Activated T-cell treated with anti-CD3 and anti-CD28 coated beads, Interleukin-2, amount 50 U/mL, for 72 hours (primary cell): Measurements from ENCODE around the gene CHCHD3. TPM values are rescaled to one million over a fixed set of nuclear protein-coding genes. Genes with fewer than 3 reads are reported as not detected.

ENCODE experiments used
- ATAC-seq, 2 donors: fragments of 150-1000 bp; cut with Tn5 transposase; replicated peaks in 1 of 2; 2 replicates each; pipeline ENCODE4 v1.10.0; 2021; ENCODE audit warnings: moderate library complexity in 2 of 2, mild to moderate bottlenecking in 1 of 2
- DNase-seq, 2 donors: peaks; one replicate each; pipeline ENCODE4 v3.0.0; 2021 to 2022; ENCODE audit warnings: mixed read lengths in 1 of 2
- H3K27ac Mint-ChIP-seq: one replicate; pipeline ENCODE4 v1.8.0; 2022; ENCODE audit warnings: mild to moderate bottlenecking, moderate library complexity, mixed read lengths
- H3K27me3 Mint-ChIP-seq: one replicate; pipeline ENCODE4 v1.8.0; 2022; ENCODE audit warnings: low read depth, mixed read lengths
- H3K36me3 Mint-ChIP-seq, 2 donors: one replicate each; pipeline ENCODE4 v1.8.0; 2022; ENCODE audit warnings: mixed read lengths in 2 of 2, mild to moderate bottlenecking in 1 of 2; ENCODE audit not compliant: insufficient read depth in 2 of 2
- H3K4me1 Mint-ChIP-seq: one replicate; pipeline ENCODE4 v1.8.0; 2022; ENCODE audit warnings: low read depth, mixed read lengths
- H3K4me3 Mint-ChIP-seq, 2 donors: one replicate each; pipeline ENCODE4 v1.8.0; 2022; ENCODE audit warnings: mild to moderate bottlenecking in 2 of 2, mixed read lengths in 2 of 2, moderate library complexity in 2 of 2
- H3K9me3 Mint-ChIP-seq, 2 donors: one replicate each; pipeline ENCODE4 v1.8.0; 2022; ENCODE audit warnings: mixed read lengths in 2 of 2
- total RNA-seq, 2 donors: library from RNA; stranded (reverse); gene quantifications; one replicate each; pipeline ENCODE4 v1.2.3, GENCODE V29; 2022

Gene CHCHD3
- total RNA-seq, 2 donors from 2014 or later, result 59.3 to 75.5 TPM

DNA sequence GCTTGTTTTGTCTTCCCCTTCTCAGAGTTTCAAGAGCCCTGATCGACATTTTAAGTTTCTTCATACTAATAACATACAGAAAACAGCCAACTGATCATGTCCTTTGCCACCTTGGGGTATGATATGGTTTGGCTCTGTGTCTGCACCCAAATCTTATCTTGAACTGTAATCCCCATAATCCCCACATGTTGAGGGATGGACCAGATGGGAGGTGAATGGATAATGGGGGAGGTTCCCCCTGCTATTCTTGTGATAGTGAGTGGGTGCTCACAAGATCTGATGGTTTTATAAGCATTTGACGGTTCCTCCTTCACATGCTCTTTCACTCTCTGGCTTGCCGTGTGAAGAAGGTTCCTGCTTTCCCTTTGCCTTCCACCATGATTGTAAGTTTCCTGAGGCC, 190.3 kb downstream of the CHCHD3 start:
- no peaks in the 10 kb centered on the region for H3K4me1 Mint-ChIP-seq
- H3K4me3 Mint-ChIP-seq, result no peak overlapping the region
- DNase-seq, result no peak
- no peaks in the 10 kb centered on the region for H3K27me3 Mint-ChIP-seq
- peaks cover 1 to 2% of the 10 kb centered on the region in 2 donors for H3K9me3 Mint-ChIP-seq
- peaks cover 6% of the 10 kb centered on the region in 2 donors for H3K36me3 Mint-ChIP-seq
- ATAC-seq, result no peak
- H3K27ac Mint-ChIP-seq, result no peak overlapping the region

DNA sequence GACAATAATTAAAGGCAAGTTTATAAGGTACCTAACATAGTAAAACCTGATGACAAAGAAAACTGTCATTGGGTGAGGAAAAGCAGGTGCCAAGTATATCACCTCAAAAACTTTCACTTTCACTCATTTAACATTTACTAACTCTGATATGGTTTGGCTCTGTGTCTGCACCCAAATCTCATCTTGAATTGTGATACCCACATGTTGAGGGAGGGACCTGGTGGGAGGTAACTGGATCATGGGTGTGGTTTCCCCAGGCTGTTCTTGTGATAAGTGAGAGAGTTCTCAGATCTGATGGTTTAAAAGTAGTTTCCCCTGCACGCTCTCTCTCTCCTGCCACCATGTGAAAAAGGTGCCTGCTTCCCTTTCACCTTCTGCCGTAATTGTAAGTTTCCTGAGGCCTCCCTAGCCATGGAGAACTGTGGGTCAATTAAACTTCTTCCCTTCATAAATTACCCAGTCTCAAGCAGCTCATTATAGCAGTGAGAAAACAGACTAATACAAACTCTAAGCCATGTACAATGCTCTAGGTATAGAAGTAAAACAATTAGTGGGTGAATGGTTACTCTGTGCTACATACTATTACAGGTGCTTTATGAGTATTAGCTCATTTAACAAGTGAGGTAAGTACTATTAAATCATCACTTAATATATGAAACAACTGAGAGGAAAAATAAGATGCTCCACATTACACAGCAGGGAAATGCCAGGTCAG, 199.0 kb downstream of the CHCHD3 start:
- no peak overlapping the region for H3K27ac Mint-ChIP-seq

DNA sequence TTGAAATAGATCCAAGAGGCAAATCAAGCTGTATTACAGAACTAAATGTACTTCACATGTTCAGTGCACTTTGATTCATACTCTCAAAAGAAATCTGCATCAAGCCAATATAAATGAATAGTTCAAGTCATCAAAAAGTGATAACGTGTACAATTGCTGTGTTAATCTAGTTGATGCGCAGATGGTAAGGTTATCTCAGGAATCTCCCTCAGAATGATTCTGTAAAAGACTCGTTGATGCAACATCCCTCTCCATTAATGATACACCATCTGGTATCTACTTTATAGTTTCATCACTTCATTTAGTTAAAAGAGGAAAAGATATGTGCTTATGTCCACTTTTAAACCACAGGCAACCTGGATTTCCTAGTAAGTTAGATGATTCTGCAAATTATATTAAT, 200.6 kb downstream of the CHCHD3 start:
- Mint-ChIP-seq H3K4me3 (no peak overlapping the region), H3K9me3 (no peaks in the 10 kb centered on the region), H3K27ac (no peak overlapping the region), H3K4me1 (peaks cover 39% of the 10 kb centered on the region), H3K27me3 (no peaks in the 10 kb centered on the region), H3K36me3 (peaks cover 2 to 8% of the 10 kb centered on the region in 2 donors)
- DNase-seq (no peak), ATAC-seq (no peak)

More for the DNA sequence above, 199.0 kb downstream of the CHCHD3 start:
- peak; percentile 94 to 97 for ATAC-seq
- H3K27me3 Mint-ChIP-seq, result no peaks in the 10 kb centered on the region
- peaks cover 39% of the 10 kb centered on the region for H3K4me1 Mint-ChIP-seq
- no peaks in the 10 kb centered on the region for H3K9me3 Mint-ChIP-seq
- DNase-seq, result peak; percentile 39 to 54
- H3K4me3 Mint-ChIP-seq, result peak overlapping the region; percentile 23
- peaks cover 2 to 8% of the 10 kb centered on the region in 2 donors for H3K36me3 Mint-ChIP-seq

DNA sequence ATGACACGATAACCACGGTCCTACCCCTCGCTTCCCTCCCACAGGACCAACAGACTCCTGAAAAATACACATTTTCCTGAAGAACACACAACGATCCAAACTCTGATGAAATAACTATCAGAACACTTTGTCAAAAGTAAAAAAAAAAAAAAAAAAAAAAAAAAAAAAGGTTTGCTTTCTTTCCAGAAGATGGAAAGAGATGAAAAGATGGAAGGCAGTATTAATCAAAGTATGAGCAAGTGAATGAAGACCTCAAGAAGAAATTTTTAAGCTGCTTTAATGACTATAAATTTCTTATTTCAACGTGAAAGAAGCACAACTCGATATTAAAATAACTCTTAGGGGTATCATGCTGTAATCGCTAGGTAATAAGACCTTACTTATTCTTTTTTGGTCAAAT, 202.3 kb downstream of the CHCHD3 start:
- DNase-seq (no peak), ATAC-seq (no peak)
- no peaks in the 10 kb centered on the region for H3K9me3 Mint-ChIP-seq
- peaks cover under 1 to 8% of the 10 kb centered on the region in 2 donors for H3K36me3 Mint-ChIP-seq
- H3K27ac Mint-ChIP-seq, result no peak overlapping the region
- H3K4me1 Mint-ChIP-seq, result peaks cover 34% of the 10 kb centered on the region
- no peak overlapping the region for H3K4me3 Mint-ChIP-seq
- H3K27me3 Mint-ChIP-seq, result no peaks in the 10 kb centered on the region

DNA sequence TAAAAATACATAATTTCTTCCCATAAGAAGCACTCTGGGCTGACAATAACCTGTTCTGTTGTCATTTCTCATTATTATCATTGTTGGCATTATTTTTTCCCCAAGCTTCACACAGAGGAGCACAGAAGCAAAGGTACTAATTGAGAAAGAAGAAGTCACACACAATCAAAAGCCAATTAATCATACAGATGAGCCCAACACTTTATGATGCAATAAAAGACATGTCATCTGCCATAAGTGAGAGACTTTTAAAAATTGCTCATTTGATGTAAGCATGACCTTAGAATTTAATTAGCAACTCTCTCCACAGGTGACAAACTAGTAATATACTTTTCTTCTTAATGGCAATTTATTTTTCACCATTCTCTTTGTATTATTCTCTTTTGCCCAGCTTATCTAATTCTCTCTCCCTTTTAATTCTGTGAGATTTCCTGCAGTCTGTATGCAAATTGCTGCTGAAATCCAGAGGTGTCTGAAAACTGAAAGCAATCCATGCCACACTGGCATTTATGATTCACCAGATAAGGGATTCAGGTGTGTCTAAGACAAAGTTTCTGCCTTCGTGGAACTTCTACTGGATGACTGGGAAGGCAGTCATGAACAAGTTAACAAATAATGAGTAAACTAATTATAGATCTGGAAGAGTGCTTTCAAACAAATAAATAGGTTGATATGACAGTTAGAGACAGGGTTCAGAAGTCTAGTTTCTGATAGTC, 203.5 kb downstream of the CHCHD3 start:
- H3K27ac Mint-ChIP-seq, result no peak overlapping the region
- no peak for ATAC-seq
- no peaks in the 10 kb centered on the region for H3K9me3 Mint-ChIP-seq

DNA sequence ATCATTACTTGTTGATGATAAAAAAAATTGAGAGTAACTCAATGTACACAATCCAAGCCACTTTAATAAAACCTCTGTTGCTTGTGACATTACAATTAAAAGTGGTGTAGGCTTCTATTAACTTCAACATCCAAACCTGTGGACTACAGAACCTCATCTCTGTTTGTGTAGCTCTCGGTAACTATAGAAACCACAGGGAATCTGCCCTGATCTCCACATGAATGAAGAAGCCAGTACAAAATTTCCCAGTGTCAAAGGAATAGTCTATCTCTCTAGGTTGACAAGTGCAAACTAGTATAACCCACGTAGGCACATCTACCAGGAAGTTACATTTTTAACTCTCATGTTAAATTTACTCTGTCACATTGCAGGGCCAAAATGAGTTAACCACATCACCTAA, 204.3 kb downstream of the CHCHD3 start:
- DNase-seq, result no peak
- no peaks in the 10 kb centered on the region for H3K9me3 Mint-ChIP-seq
- peaks cover 16% of the 10 kb centered on the region for H3K4me1 Mint-ChIP-seq
- H3K27me3 Mint-ChIP-seq, result no peaks in the 10 kb centered on the region
- ATAC-seq, result no peak
- H3K4me3 Mint-ChIP-seq, result no peak overlapping the region
- no peak overlapping the region for H3K27ac Mint-ChIP-seq
- H3K36me3 Mint-ChIP-seq, result no peaks in the 10 kb centered on the region

More for the DNA sequence above, 203.5 kb downstream of the CHCHD3 start:
- no peak for DNase-seq
- H3K4me1 Mint-ChIP-seq, result peaks cover 22% of the 10 kb centered on the region
- no peaks in the 10 kb centered on the region for H3K36me3 Mint-ChIP-seq
- no peak overlapping the region for H3K4me3 Mint-ChIP-seq
- H3K27me3 Mint-ChIP-seq, result no peaks in the 10 kb centered on the region

DNA sequence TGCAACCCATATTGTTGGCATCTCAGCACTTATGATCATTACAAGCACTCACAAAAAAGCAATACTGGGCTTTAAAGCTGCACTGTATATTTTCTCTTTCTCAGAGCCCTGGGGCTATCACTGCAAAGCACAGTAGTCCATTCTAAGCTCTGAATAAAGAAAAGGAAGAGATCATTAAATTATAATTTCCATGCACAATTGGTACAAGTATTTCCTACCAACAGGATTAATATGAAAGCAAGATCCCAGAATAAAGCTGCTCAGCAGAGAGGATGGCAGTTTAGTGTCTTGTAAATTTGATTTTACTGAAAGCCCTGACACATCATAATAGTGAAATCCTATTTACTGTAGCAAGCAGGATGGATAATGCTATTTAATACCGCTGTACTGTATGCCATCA, 205.3 kb downstream of the CHCHD3 start:
- no peak for DNase-seq
- peaks cover 19% of the 10 kb centered on the region for H3K4me1 Mint-ChIP-seq
- H3K4me3 Mint-ChIP-seq, result no peak overlapping the region
- H3K36me3 Mint-ChIP-seq, result no peaks in the 10 kb centered on the region
- no peaks in the 10 kb centered on the region for H3K27me3 Mint-ChIP-seq
- no peak for ATAC-seq
- H3K9me3 Mint-ChIP-seq, result no peaks in the 10 kb centered on the region
- no peak overlapping the region for H3K27ac Mint-ChIP-seq

DNA sequence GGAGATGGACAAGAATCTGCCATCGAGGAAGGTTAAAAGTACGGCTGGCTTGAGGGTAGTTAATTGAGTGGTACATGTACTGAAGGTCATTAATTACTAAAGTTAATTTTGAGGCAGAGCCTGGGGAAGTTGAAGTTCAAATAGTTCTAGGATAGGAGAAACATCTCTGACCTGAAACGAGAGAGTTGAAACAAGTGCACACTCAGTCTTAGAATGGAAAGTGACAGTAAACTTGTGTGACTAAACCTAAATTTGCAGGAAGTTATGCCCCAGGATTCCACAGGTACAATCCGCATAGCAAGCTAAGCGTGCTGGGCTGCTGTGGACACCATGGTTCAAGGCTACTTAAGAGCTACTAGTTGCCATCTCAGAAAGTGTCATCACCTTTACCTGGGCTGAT, 209.9 kb downstream of the CHCHD3 start:
- H3K9me3 Mint-ChIP-seq, result no peaks in the 10 kb centered on the region

DNA sequence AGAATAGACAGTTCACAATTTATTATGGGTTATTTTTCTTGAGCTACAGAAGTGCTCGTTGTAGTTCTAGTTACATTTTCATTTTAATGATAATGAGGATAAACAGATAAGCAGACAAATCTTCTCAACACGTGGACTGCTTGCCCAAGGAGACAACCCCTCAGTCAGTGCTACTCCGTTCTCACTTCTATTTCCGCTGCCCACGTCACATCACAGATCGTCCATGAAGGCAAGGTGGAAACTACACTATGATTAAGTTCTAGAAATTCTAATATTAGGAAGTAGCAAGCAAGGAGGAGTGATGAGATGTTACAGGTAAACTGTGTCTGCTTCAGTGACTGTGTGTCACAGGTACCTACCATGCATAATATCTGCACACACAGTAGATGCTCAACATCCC, 210.5 kb downstream of the CHCHD3 start:
- DNase-seq (no peak), ATAC-seq (no peak)
- Mint-ChIP-seq H3K4me3 (no peak overlapping the region), H3K36me3 (peaks cover 0 to 2% of the 10 kb centered on the region in 2 donors), H3K27ac (no peak overlapping the region), H3K4me1 (peaks cover 16% of the 10 kb centered on the region), H3K27me3 (no peaks in the 10 kb centered on the region), H3K9me3 (no peaks in the 10 kb centered on the region)

More for the DNA sequence above, 209.9 kb downstream of the CHCHD3 start:
- no peaks in the 10 kb centered on the region for H3K27me3 Mint-ChIP-seq
- ATAC-seq (no peak), DNase-seq (no peak)
- H3K4me1 Mint-ChIP-seq, result peaks cover 16% of the 10 kb centered on the region
- H3K27ac Mint-ChIP-seq, result no peak overlapping the region
- peaks cover 0 to 2% of the 10 kb centered on the region in 2 donors for H3K36me3 Mint-ChIP-seq
- H3K4me3 Mint-ChIP-seq, result no peak overlapping the region

DNA sequence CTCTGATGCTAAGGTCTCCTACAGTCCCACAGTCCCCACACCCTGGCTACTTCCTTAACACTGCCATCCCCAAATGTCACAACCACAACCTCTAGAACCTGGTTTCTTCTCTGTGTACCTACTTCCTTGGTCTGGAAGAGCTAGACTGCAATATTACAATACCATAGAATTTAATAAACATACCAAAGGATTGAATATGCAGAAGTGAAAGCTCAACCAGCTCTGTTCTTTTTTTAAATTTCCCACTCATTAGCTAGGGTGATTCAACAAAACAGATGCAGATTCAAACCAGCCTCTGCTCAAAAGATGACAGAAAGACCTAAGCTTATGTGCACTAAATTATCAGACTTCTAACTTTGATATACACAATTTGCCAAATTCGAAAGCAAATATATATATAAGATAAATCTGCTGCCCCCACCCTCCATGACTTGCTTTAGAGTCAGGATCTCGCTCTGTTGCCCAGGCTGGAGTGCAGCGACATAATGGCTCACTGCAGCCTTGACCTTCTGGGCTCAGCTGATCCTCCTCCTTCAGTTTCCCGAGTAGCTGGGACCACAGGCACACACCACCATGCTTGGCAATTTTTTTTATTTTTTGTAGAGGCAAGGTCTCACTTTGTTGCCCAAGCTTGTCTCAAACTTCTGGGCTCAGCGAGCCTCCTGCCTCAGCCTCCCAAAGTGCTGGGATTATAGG, 212.6 kb downstream of the CHCHD3 start:
- ATAC-seq, result no peak
- Mint-ChIP-seq H3K27me3 (no peaks in the 10 kb centered on the region), H3K27ac (no peak overlapping the region), H3K4me3 (no peak overlapping the region), H3K9me3 (peaks cover 0 to 3% of the 10 kb centered on the region in 2 donors), H3K36me3 (peaks cover 0 to 5% of the 10 kb centered on the region in 2 donors), H3K4me1 (peaks cover 16% of the 10 kb centered on the region)
- DNase-seq, result no peak

DNA sequence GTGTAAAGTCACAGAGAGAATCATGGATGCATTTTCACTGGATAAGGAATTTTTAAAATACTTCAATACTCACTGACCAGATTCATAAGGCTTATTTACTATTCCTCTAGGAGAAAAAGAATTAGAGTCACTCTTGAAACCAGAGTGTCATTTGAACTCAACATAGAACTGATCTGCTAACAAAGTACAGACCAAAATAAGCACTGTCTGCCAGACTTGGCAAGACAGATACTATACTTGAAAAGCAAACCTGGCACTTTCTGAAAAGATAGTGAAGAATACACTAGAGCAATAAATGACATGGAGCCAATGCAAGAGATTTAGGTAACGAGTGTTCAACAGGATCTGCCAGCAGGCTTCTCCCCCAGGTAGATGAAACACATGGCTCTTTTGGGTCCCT, 215.3 kb downstream of the CHCHD3 start:
- Mint-ChIP-seq H3K4me3 (no peak overlapping the region), H3K9me3 (peaks cover 2 to 3% of the 10 kb centered on the region in 2 donors), H3K36me3 (peaks cover 3 to 7% of the 10 kb centered on the region in 2 donors), H3K4me1 (peaks cover 4% of the 10 kb centered on the region), H3K27ac (no peak overlapping the region), H3K27me3 (no peaks in the 10 kb centered on the region)
- ATAC-seq (no peak), DNase-seq (no peak)

DNA sequence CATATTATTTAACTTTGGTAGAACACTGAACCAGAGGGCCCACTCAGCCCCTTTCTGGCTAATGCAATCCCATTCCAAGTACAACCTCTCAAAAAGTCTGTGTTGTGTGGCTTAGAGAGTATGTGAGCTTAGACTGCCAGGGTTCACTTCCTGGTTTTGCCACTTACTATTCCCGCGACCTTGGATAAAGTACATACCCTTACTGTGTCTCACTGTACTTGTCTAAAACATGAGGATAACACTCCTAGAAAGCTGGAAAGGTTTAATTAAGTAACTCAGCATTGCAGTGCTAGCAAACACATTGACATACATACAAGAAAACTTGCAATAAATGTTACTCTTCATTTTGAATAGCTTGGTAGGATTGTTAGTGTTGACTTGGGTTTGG, 215.8 kb downstream of the CHCHD3 start:
- ATAC-seq, result no peak
- Mint-ChIP-seq H3K4me1 (no peaks in the 10 kb centered on the region), H3K36me3 (peaks cover 3 to 7% of the 10 kb centered on the region in 2 donors), H3K9me3 (peaks cover 2 to 3% of the 10 kb centered on the region in 2 donors), H3K27me3 (no peaks in the 10 kb centered on the region), H3K27ac (no peak overlapping the region), H3K4me3 (no peak overlapping the region)
- no peak for DNase-seq
